ENCODE data around the gene KRTAP10-9.
"Not testable (repeated sequence)": the region's sequence is repeated elsewhere in the genome, so short reads cannot be mapped to it uniquely, and the experiment has no call there.

Gene KRTAP10-9

DNA sequence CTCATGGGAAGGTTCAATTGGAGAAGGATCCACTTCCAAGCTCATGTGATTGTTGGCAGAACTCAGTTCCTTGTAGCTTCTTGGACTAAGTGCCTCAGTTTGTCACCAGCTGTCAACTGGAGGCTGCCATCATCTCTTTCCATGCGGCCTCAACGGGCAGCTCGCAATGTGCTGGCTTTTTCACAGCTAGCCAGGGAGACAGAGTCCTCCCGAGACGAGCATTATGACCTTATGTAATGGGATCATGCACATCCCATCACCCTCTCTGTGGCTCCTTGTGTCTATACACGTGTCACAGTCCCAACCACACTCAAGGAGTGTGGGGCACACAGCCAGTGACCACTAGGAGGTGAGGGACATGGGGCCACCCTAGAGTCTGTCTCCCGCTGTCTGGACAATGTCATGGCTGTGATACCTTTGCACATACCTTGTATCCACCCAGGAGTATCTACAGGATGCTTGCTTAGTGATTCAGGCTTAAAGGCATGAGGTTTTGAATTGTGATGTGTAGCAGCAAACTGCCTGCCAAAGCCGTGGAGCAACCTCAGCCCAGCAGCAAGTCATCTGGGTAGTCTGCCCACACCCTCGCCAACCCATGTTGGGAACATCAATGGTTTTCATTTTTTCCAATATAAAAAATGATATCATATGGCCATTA is 30.7 kb upstream of the KRTAP10-9 start:
- DNase-seq = no peak

DNA sequence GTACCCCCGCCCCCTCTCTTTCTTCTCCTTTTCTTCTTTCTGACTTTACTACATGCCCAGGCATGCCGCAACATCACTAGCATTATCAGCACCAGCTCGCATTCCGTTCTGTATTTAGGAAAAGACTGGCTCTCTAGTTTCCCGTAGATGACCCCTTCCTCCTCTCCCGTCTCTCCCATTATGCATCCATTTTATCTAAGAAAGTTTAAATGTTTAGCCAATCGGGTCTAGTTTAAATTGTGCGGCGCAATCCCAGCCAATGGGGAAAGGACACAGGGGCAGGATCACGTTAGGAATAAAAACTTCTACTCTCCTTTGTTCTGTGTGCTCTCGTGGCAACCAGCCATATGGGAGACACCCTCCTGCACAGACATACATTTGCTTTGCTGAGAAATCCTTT is 28.8 kb upstream of the KRTAP10-9 start:
- DNase-seq = no peak

DNA sequence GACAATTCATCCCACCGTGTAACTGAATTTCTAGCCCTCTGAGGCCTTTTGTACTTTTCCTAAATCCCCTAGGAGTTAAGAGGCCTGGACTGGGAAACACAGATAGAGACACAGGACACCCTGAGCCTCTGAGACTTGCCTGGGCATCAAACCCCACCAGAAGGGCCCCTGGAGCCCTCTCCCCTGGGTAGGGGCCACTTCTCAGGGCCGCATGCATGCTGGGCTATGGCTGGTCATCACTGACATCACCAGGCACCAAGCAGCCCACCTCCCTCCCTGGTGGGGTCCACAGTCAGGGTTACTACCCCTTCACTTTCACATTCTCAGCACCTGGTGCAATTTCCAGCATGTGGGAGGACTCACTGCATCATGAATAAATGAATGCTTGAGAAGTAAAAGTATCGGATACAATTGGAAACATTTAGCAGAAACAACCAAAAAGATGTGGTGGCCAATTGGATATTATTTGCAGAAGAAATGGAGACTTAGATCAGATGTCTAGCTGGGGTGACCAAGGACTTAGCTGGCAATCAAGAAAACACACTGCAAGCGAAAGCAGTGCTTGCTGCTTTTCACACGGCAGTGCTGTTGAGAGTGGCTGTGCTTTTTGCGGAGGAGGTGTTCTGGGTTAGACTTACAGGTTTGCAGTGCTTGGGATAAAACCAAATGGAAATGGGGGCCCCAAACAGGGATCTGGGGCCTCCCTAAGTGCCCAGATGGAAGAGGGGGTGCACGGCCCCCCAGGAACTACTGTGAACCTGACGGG is 27.4 kb upstream of the KRTAP10-9 start:
- no peak for DNase-seq

DNA sequence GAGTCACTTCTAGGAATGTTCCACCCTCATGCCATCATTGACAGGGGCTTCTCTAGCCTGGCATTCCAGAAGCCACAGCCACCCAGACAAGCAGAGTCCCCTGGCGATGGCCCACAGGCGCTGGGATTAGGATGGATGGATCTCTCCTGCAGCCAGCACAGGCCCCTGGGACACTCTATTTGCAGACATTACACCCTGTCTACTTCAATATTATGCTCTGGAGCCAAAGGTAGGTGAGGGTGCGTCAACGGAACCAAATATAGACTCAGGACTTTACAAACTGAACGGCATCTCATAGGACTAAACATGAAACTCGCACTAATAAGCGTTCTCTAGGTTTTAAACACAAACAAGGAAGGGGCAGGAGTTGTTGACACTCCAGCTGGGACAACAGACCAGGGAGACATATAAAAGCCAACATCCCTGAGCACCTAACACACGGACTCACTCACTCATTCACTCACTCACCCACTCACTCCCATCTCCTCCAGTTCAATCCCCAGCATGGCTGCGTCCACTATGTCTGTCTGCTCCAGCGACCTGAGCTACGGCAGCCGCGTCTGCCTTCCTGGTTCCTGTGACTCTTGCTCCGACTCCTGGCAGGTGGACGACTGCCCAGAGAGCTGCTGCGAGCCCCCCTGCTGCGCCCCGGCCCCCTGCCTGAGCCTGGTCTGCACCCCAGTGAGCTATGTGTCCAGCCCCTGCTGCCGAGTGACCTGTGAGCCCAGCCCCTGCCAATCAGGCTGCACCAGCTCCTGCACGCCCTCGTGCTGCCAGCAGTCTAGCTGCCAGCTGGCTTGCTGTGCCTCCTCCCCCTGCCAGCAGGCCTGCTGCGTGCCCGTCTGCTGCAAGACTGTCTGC is 26.5 kb upstream of the KRTAP10-9 start, which contains the start of gene KRTAP10-7:
TSS of gene KRTAP10-7 (plus strand) at position 480 of the 861 bp plus-strand sequence. CDS start at position 505, 25 bp downstream.
- DNase-seq = not testable (repeated sequence)

DNA sequence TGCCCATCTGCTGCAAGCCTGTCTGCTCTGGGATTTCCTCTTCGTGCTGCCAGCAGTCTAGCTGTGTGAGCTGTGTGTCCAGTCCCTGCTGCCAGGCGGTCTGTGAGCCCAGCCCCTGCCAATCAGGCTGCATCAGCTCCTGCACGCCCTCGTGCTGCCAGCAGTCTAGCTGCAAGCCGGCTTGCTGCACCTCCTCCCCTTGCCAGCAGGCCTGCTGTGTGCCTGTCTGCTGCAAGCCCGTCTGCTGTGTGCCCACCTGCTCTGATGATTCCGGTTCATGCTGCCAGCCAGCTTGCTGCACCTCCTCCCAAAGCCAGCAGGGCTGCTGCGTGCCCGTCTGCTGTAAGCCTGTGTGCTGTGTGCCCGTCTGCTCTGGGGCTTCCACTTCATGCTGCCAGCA is 25.8 kb upstream of the KRTAP10-9 start:
- not testable (repeated sequence) for DNase-seq

DNA sequence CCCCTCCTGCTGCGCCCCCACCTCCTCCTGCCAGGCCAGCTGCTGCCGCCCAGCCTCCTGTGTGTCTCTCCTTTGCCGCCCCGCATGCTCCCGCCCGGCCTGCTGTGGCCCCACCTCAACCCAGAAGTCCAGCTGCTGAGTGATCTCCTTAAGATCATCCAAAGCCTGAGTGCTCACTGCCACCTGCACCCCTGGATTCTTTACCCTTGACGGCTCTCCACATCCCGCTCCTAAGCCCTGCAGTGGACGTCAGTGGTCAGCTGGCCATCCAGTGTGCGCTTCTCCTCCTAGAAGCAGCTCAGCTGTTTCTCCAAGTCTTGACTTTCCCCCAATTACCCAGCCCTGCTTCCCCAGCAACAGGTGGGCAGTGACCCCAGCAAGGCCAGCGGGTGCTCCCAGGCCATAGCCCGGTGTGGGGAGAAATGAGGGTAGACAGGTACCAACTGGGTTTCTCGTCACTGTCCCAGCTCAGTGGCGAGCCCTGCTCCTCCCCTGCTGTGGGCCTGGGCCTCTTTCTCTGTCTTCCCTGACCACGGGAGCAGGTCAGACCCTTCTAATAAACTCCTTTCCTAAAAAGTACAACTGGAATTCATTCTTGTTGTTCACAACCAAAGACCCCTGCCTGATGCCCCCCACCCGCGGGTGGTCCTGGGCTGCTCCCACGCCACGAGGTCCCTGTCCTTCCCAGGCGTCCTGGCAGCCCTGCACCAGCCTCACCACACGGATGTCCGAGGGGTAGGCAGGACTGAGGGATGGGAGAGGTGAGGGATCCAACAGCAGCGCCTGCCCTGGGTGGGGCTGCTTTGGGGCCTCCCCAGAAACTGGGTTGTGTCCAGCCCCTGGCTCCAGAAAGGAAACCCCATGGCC is 25.1 kb upstream of the KRTAP10-9 start:
- no peak for DNase-seq

DNA sequence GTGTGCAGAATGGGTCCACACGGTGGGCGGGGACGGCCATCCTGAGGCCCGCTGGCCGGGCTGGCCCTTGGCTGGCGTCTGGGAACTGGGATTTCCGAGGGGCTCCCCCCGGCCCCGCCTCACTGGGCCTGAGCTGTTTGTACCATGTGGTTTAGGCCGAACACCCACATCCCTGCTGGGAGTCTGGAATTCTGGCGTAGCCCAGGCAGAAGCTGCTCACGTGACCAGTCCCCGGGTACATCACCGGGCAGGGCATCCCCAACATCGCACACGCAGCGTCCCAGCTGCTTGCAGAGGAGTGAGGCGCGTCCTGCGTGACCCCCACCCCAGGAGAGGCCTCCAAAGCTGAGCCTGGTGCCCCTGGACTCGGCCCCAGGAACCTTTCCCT is 24.4 kb upstream of the KRTAP10-9 start:
- no peak for DNase-seq

DNA sequence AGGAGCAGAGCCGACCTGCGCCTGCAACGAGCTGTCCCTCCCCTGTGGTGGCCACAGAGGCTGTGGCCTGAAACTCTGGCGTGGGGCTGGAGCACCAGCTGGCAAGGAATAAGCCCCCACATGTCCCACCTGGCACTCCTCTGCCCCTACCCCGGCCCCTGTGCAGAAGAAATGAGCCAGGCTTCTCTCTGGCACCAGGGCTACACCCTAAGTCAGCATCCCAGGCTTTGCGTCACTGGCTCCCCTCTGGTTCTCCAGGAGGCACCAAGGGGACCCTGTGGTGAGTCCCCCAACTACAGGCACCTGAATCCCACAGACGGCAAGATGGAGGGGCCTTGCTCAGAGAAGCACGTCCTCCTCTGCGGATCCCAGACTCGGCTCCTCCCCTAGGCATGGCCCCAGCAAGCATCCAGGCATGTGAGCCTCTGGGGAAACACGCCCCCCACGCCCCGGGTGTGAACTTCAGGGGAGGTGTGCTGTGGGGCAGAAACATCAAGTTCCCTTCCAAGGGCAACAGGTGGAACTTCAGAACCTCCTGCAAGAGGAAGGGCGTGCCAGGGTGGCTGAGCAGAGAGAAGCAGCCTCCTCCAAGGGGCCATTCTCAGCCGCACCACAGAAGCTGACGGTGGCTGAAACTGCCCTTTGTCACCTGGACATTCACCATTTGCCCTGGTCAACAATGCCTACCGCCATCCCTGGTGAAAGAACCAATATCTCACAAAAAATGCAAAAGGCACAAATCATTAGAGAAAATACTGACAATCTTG is 23.6 kb upstream of the KRTAP10-9 start:
- DNase-seq = no peak

DNA sequence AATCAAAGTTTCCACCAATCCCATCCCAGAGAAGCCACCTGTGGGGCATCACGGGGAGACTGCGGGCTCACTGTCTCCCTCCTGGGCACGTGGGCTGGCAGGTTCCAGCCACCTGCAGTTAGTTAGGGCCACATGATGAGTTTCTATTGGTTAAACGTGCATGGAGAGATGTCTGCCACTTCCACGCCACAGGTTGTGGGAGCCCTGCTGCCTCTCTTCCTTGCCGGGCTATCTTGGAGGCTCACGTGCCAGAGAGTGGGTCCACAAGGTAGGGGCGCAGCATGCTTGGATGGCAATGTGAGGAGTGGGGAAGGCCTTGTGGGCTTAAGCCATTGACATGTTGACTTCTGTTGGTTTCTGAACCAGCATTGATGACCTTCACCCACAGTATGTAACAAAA is 23.0 kb upstream of the KRTAP10-9 start:
- no peak for DNase-seq

DNA sequence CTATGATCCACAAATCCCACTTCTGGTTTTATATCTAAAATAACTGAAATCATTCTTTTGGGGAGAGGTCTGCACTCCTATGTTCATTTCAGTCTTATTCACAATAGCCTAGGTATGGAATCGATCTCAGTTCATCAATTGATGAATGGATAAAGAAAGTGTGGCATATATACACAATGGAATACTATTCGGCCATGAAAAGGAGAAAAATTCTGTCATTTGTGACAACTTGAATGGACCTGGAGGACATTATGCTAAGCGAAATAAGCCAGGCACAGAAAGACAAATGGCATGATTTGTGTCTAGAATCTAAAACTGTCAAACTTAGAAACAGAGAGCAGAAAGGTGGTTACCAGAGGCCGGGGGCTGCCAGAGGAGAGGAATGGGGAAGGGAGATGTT is 20.4 kb upstream of the KRTAP10-9 start:
- no peak for DNase-seq

DNA sequence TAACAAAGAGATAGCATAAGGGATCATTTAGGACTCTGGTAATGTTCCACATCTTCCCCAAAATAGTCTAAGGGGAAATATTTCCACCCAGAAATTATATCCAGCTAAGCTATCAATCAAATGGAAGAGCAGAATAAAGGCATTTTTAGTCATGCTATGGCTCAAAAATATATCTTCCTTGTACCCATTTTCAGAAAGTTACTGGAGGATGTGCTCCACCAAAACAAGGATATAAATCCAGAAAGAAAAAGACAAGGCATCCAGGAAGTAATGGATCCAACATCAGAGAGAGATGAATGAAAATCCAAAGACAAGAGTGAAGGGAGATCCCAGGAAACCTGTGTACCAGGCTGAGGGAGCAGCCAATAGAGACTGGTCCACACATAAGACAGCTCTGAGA is 17.7 kb upstream of the KRTAP10-9 start:
- DNase-seq = no peak

DNA sequence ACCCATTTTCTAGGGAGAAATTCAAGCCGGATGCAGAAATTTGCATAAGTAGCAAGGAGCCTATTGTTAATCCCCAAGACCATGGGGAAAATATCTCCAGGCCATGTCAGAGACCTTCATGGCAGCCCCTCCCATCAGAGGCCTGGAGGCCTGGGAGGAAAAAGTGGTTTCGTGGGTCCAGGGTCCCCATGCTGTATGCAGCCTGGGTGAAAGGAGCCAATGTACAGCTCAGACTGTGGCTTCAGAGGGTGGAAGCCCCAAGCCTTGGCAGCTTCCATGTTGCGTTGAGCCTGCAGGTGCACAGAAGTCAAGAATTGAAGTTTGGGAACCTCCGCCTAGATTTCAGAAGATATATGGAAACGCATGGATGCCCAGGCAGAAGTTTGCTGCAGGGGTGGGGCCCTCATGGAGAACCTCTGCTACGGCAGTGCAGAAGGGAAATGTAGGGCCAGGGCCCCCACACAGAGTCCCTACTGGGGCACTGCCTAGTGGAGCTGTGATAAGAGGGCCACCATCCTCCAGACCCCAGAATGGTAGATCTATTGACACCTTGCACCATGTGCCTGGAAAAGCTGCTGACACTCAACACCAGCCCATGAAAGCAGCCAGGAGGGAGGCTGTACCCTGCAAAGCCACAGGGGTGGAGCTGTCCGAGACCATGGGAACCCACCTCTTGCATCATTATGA is 16.6 kb upstream of the KRTAP10-9 start:
- not testable (repeated sequence) for DNase-seq

DNA sequence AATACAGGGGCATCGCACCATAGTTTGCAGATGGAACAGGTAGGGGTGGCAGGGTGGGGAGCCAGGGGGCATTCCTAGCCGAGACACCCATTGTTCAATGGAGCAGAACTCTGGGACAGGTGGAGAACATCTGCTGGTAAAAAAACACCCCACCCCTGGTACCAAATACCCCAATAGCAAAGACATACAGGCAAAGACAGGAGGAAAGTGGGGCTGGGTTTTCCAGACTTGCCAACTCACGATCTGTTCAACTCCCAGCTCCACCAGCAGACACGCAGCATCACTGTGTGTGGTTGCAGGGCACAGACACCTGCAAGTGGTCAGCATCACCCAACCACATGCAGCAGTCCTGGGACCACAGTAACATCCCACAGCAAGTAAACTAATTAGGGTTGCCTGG is 15.3 kb upstream of the KRTAP10-9 start:
- no peak for DNase-seq

DNA sequence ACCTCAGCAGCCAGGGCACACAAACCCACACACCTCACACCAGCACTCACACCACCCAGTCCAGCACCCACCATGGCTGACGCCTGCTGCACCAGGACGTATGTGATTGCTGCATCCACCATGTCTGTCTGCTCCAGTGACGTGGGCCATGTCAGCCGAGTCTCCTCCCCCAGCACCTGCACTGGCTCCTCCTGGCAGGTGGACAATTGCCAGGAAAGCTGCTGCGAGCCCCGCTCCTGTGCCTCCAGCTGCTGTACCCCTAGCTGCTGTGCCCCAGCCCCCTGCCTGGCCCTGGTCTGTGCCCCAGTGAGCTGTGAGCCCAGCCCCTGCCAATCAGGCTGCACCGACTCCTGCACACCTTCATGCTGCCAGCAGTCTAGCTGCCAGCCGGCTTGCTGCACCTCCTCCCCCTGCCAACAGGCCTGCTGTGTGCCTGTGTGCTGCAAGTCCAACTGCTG is 14.8 kb upstream of the KRTAP10-9 start, which contains the start of gene KRTAP10-8:
TSS of gene KRTAP10-8 (plus strand) at position 51 of the 458 bp plus-strand sequence. CDS start at position 73, 22 bp downstream.
- no peak for DNase-seq

DNA sequence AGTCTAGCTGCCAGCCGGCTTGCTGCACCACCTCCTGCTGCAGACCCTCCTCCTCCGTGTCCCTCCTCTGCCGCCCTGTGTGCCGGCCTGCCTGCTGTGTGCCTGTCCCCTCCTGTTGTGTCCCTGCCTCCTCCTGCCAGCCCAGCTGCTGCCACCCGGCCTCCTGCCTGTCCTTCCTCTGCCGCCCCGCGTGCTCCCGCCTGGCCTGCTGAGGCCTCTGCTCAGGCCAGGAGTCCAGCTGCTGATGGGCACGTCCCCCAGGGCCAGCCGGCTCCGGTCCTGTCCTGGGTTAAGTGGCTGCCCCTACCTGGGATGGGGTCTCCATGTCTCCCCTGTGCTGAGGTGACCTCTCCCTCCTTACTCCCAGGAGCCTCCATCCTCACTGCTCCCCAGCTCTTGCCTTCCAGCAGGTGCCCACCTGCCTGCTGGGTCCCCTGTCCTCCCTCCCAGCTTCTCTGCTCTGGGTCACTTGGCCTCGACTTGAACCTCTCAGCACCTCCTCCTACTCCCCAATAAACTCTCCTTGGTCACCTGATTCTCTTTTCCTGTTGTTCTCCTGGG is 14.1 kb upstream of the KRTAP10-9 start:
- DNase-seq = no peak

DNA sequence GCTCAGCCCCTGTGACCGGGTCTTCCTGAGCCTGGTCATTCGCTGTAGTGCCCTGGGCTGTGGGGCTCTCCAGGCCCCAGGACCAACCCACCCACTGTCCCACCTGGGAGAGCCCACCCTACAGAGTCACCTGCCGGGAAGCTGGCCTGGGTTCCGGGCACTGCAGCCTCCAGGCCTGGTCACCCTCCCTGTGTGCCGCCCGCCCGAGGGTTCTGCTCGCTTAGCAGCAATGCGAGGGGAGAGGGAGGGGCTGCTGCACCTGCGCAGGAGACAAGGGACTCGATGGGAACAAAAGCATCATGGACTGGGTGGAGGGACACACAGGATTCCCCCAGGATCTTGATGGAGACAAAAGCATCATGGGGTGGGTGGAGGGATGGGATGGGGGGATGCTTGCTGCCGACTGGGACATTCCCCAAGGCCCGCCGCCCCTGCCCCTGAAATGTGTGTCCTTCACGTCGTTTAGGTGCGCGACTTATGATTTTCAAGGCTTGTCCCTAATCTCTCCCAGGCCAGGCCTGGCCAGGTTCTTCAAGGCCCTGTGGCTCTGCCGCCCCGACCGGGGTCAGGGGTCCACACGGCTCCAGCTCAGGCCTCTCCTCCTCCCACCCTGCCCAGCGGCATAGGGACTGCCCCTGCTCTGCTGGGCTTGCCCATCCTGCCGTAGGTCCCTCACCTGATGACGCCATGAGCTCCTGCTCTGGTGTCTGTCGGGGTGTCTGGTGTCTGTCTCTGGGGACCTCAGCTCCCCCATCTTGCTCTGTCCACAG is 13.3 kb upstream of the KRTAP10-9 start:
- DNase-seq = no peak

DNA sequence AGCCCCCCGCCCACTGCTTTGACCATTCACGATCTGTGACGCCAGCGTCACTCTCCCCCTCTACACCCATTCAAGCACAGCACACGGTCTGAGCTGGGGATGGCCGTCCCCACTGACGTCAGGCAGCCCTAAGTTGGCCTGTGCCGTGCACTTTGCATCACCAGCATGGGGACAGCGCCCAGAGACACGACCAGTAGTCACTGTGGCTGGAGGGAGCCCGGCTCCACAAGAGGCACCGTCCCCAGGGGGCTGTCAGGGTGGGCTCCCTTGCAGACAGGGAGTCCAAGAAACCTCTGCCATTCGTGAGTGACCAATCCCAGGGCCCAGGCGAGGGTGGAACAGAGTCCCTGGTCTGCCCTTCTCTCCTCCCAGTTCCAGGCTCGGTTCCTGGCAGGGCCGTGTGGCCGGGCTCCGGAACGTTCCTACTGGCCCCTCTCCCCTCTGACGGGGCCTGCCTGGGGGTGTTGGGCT is 12.7 kb upstream of the KRTAP10-9 start:
- DNase-seq = no peak

DNA sequence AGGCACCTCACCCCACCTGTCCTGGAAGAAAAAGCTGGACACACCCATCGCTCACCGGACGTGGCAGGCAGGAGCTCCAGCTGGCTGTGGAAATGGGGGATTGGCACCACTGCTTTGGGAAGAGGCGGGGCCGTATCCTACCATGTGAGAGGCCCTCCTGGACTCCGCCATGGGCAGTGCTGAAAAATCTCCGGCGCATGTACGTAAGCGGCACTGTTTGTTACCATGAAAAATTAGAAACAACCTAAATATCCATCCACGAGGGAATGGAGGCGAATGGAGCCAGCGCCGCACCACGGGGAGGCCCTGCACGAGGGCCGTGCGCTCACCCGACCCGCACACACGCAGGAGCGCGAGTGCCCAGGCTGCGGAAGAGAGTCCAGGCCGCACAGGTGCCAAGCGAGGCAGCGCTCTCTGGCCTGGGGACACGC is 11.9 kb upstream of the KRTAP10-9 start:
- no peak for DNase-seq

DNA sequence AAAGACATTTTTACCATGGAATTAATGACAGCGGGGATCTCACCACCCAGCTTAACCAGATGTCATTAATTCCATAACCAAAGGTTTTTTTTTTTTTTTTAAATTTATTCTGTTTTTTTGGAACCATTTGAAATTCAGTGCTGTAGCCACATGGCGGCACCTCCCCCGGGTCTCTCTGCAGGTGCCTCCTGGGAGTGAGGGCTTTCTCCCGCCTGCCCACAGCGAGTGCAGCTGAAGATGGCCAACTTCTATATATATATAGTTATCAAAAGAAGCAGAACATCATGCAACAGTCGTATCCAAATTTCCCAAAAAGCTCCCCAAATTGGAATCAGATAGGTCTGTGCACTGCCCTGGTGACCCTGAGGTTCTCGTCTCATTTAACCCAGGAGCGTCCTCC is 11.4 kb upstream of the KRTAP10-9 start:
- DNase-seq = no peak

Data from CD4-positive, alpha-beta T cell treated with Interleukin-6 for 4 hours (primary cell).